GM21423 (cell line): ENCODE data around the gene OGFOD1.
"Not testable (repeated sequence)": the region's sequence is repeated elsewhere in the genome, so short reads cannot be mapped to it uniquely, and the experiment has no call there.

Experiments used
- ATAC-seq: cut with Tn5 transposase; IDR thresholded peaks from one replicate; pipeline ENCODE4 v1.9.1; 2021; ENCODE audit warnings: mild to moderate bottlenecking, moderate library complexity; ENCODE audit not compliant: unreplicated experiment

OGFOD1 gene

GRCh38 chr16:56478281-56479049, 27.1 kb downstream of the OGFOD1 start:
- ATAC-seq, result no peak

GRCh38 chr16:56479469-56479868, 28.1 kb downstream of the OGFOD1 start:
- ATAC-seq, result no peak

GRCh38 chr16:56480776-56481467, 29.6 kb downstream of the OGFOD1 start:
- no peak for ATAC-seq

- ATAC-seq, result no peak
Observed at GRCh38 chr16:56481468-56482122, 30.2 kb downstream of the OGFOD1 start.

- no peak for ATAC-seq
Observed at GRCh38 chr16:56482683-56483236, 31.4 kb downstream of the OGFOD1 start.

GRCh38 chr16:56483394-56483793, 32.0 kb downstream of the OGFOD1 start:
- no peak for ATAC-seq

GRCh38 chr16:56488035-56488434, 36.7 kb downstream of the OGFOD1 start:
- ATAC-seq, result no peak

- not testable (repeated sequence) for ATAC-seq
Observed at GRCh38 chr16:56488868-56489267, 37.5 kb downstream of the OGFOD1 start.

- ATAC-seq, result no peak
Observed at GRCh38 chr16:56491657-56492261, 40.4 kb downstream of the OGFOD1 start.

- ATAC-seq, result no peak
Observed at GRCh38 chr16:56493126-56493525, 41.8 kb downstream of the OGFOD1 start.

GRCh38 chr16:56493815-56494214, 42.5 kb downstream of the OGFOD1 start:
- no peak for ATAC-seq

GRCh38 chr16:56505181-56505580, 53.8 kb downstream of the OGFOD1 start:
- ATAC-seq, result no peak

GRCh38 chr16:56506941-56507340, 55.6 kb downstream of the OGFOD1 start:
- no peak for ATAC-seq

GRCh38 chr16:56510544-56510943, 59.2 kb downstream of the OGFOD1 start:
- no peak for ATAC-seq

GRCh38 chr16:56512025-56512424, 60.7 kb downstream of the OGFOD1 start:
- ATAC-seq, result no peak

- no peak for ATAC-seq
Observed at GRCh38 chr16:56513091-56513490, 61.7 kb downstream of the OGFOD1 start.

GRCh38 chr16:56513972-56514371, 62.6 kb downstream of the OGFOD1 start:
- no peak for ATAC-seq

GRCh38 chr16:56514845-56515244, 63.5 kb downstream of the OGFOD1 start:
- no peak for ATAC-seq

GRCh38 chr16:56515665-56516064, 64.3 kb downstream of the OGFOD1 start:
- ATAC-seq, result no peak

GRCh38 chr16:56517206-56517605, 65.9 kb downstream of the OGFOD1 start:
- no peak for ATAC-seq

- no peak for ATAC-seq
Observed at GRCh38 chr16:56518425-56518824, 67.1 kb downstream of the OGFOD1 start.
